Loucy (cell line): ENCODE results near the gene RBKS.

Source experiments
- H2AFZ ChIP-seq: fragments of 200-600 bp; sonication (generic); 2 replicates; pipeline ENCODE4 v1.6.0; 2016; ENCODE audit warnings: antibody characterized with exemption, mild to moderate bottlenecking, low read length, moderate library complexity
- H3F3A ChIP-seq: fragments of 200-600 bp; 2 replicates; pipeline ENCODE4 v1.6.0; 2016; ENCODE audit warnings: antibody characterized with exemption, low read depth, mild to moderate bottlenecking
- H3K27me3 ChIP-seq: fragments of 200-600 bp; sonication (generic); 2 replicates; pipeline ENCODE4 v1.6.1; 2014; ENCODE audit warnings: low read length, mild to moderate bottlenecking; ENCODE audit not compliant: insufficient read depth, poor library complexity, severe bottlenecking
- H3K36me3 ChIP-seq: fragments of 200-600 bp; sonication (generic); 2 replicates; pipeline ENCODE4 v1.6.1; 2016; ENCODE audit warnings: low read length; ENCODE audit not compliant: insufficient read depth
- H3K4me1 ChIP-seq: fragments of 200-600 bp; sonication (generic); 2 replicates; pipeline ENCODE4 v1.5.1; 2014; ENCODE audit warnings: low read length, mild to moderate bottlenecking; ENCODE audit not compliant: insufficient read depth, poor library complexity, severe bottlenecking
- H3K4me2 ChIP-seq: fragments of 200-600 bp; sonication (generic); 2 replicates; pipeline ENCODE4 v1.6.0; 2014; ENCODE audit warnings: antibody characterized with exemption, low read length, low read depth, mild to moderate bottlenecking; ENCODE audit not compliant: poor library complexity, severe bottlenecking
- H3K4me3 ChIP-seq: fragments of 200-600 bp; sonication (generic); 2 replicates; pipeline ENCODE4 v1.5.1; 2014; ENCODE audit warnings: low read length, mild to moderate bottlenecking, mixed read lengths; ENCODE audit not compliant: poor library complexity, severe bottlenecking
- H3K79me2 ChIP-seq: fragments of 200-600 bp; sonication (generic); 2 replicates; pipeline ENCODE4 v1.6.1; 2014; ENCODE audit warnings: low read length; ENCODE audit not compliant: insufficient read depth
- H3K9ac ChIP-seq: fragments of 200-600 bp; sonication (generic); 2 replicates; pipeline ENCODE4 v1.6.0; 2014; ENCODE audit warnings: mild to moderate bottlenecking, low read depth, low read length, moderate library complexity; ENCODE audit not compliant: poor library complexity, severe bottlenecking
- H3K9me2 ChIP-seq: fragments of 200-600 bp; sonication (generic); replicated peaks from 2 replicates; pipeline ENCODE4 v1.6.1; 2016; ENCODE audit warnings: low read depth, low read length, mixed read lengths
- H3K9me3 ChIP-seq: fragments of 200-600 bp; sonication (generic); 2 replicates; pipeline ENCODE4 v1.6.1; 2014; ENCODE audit warnings: mild to moderate bottlenecking, antibody characterized with exemption, low read length, low read depth; ENCODE audit not compliant: insufficient read depth
- H4K20me1 ChIP-seq: fragments of 200-600 bp; sonication (generic); 2 replicates; pipeline ENCODE4 v1.6.0; 2014; ENCODE audit warnings: antibody characterized with exemption, low read length, mild to moderate bottlenecking; ENCODE audit not compliant: insufficient read depth, poor library complexity, severe bottlenecking
- CTCF ChIP-seq: fragments of 200-600 bp; sonication (generic); conservative IDR thresholded peaks from 2 replicates; pipeline ENCODE4 v1.5.1; 2014; ENCODE audit warnings: mild to moderate bottlenecking, antibody characterized with exemption, low read length
- EZH2phosphoT487 ChIP-seq: fragments of 200-600 bp; IDR thresholded peaks from 2 replicates; pipeline ENCODE4 v1.6.1; 2018; ENCODE audit warnings: antibody characterized with exemption, mild to moderate bottlenecking, moderate library complexity, borderline replicate concordance

Gene RBKS

DNA sequence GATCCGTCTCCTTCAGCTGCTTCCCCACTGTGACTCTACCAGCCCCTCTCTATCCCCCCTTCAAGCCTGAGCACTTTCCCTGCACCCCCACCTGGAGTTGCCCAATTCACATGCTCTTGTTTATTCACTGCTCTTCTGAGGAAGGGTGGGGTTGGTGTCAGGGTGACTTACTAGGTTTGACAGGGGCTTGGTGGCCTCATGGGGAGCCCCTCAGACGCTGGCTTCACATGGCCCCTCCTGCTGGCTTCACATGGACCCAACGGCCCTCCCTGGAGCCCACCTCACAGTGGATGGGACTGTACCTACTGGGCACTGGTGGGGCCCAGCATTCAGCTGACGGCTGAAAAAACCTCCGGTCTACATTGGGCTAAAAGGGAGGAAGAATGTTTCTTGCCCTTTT, 135.4 kb downstream of the RBKS start:
- no peaks in the 10 kb centered on the region for H3K36me3 ChIP-seq
- H4K20me1 ChIP-seq, result no peaks in the 10 kb centered on the region
- no peak overlapping the region for H3K9ac ChIP-seq
- no peaks in the 10 kb centered on the region for H3K79me2 ChIP-seq
- H2AFZ ChIP-seq, result no peak overlapping the region
- H3K27me3 ChIP-seq, result no peaks in the 10 kb centered on the region
- H3K4me3 ChIP-seq, result no peak overlapping the region
- no peaks in the 10 kb centered on the region for H3K9me2 ChIP-seq
- TF ChIP-seq EZH2phosphoT487 (no peak), CTCF (no peak)
- no peaks in the 10 kb centered on the region for H3K9me3 ChIP-seq
- no peak overlapping the region for H3K4me2 ChIP-seq
- H3K4me1 ChIP-seq, result no peaks in the 10 kb centered on the region
- no peaks in the 10 kb centered on the region for H3F3A ChIP-seq

DNA sequence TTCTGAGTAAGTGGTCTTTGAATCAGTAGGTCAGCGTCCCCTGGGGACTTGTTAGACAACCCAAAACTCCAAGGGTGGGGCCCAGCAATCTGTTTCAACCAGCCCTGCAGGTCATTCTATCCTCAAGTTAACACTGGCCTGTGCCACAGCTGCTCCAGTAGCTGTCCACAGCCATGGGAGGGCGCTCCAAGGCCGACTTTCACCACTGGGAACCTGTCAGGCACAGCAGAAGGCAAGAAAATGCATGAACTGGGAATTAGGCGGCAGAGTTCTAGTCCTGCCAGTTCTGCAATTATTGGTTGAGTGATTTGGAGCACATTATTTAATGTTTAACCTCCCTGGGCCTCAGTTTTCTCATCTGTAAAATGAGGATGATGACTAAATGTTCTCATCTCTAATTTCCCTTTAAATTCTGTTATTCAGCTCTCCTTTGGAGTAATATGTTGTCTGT, 136.0 kb downstream of the RBKS start:
- no peaks in the 10 kb centered on the region for H3F3A ChIP-seq
- H3K4me2 ChIP-seq, result no peak overlapping the region
- H3K9me2 ChIP-seq, result no peaks in the 10 kb centered on the region
- H3K4me1 ChIP-seq, result no peaks in the 10 kb centered on the region
- no peak overlapping the region for H2AFZ ChIP-seq
- H3K27me3 ChIP-seq, result peaks cover 7% of the 10 kb centered on the region
- no peaks in the 10 kb centered on the region for H3K36me3 ChIP-seq
- H3K9ac ChIP-seq, result no peak overlapping the region
- H3K79me2 ChIP-seq, result no peaks in the 10 kb centered on the region
- no peaks in the 10 kb centered on the region for H3K9me3 ChIP-seq
- no peak overlapping the region for H3K4me3 ChIP-seq
- TF ChIP-seq EZH2phosphoT487 (no peak), CTCF (peak; percentile 99)
- H4K20me1 ChIP-seq, result no peaks in the 10 kb centered on the region

GRCh38 chr2:27752551-27753237, 137.5 kb downstream of the RBKS start:
- no peaks in the 10 kb centered on the region for H4K20me1 ChIP-seq
- no peaks in the 10 kb centered on the region for H3K9me3 ChIP-seq
- no peaks in the 10 kb centered on the region for H3K9me2 ChIP-seq
- peaks cover 13% of the 10 kb centered on the region for H3K27me3 ChIP-seq
- H3K9ac ChIP-seq, result no peak overlapping the region
- H3K4me2 ChIP-seq, result no peak overlapping the region
- H3K79me2 ChIP-seq, result no peaks in the 10 kb centered on the region
- H3K36me3 ChIP-seq, result no peaks in the 10 kb centered on the region
- no peaks in the 10 kb centered on the region for H3F3A ChIP-seq
- no peak overlapping the region for H2AFZ ChIP-seq
- H3K4me1 ChIP-seq, result no peaks in the 10 kb centered on the region
- TF ChIP-seq CTCF, result no peak
- no peak for TF ChIP-seq EZH2phosphoT487
- no peak overlapping the region for H3K4me3 ChIP-seq
